ENCODE measurements around the gene TEC. TPM values are rescaled to one million over a fixed set of nuclear protein-coding genes. Genes with fewer than 3 reads are reported as not detected.
A peak's percentile ranks its signal among the peaks of the same experiment; 100 is the strongest.

TEC gene
- total and polyA plus RNA-seq, 9 of the 15 experiments (the other 6 are each of a cell fraction or from before 2014, with no cell fraction given), result 5.3 to 14.7 (median 8.8) TPM

DNA sequence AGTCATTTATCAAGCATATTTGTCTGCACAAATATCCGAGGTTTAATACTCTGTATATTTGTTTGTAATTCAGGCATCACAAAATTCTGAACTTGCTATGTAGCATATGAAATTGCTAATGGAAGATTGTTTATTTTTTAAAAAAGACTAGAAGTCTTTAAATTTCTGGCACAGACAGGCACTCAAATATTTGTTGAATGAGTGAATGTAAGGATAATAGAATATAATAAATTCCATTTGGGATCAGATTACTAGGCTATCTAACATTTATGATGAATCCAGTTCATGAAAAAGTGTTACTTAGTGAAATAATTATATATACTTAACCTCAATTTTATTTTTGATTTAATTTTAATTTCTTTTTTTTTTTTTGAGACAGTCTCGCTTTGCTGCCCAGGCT is 30.4 kb upstream of the TEC start:
- TF ChIP-seq ZNF239 (CRISPR knock-in tag; IDR thresholded peaks at IDR 0.05) (no peak), TCF7 (IDR thresholded peaks at IDR 0.05; ENCODE audit: borderline replicate concordance) (no peak)
- TF ChIP-seq, protein P1, sequence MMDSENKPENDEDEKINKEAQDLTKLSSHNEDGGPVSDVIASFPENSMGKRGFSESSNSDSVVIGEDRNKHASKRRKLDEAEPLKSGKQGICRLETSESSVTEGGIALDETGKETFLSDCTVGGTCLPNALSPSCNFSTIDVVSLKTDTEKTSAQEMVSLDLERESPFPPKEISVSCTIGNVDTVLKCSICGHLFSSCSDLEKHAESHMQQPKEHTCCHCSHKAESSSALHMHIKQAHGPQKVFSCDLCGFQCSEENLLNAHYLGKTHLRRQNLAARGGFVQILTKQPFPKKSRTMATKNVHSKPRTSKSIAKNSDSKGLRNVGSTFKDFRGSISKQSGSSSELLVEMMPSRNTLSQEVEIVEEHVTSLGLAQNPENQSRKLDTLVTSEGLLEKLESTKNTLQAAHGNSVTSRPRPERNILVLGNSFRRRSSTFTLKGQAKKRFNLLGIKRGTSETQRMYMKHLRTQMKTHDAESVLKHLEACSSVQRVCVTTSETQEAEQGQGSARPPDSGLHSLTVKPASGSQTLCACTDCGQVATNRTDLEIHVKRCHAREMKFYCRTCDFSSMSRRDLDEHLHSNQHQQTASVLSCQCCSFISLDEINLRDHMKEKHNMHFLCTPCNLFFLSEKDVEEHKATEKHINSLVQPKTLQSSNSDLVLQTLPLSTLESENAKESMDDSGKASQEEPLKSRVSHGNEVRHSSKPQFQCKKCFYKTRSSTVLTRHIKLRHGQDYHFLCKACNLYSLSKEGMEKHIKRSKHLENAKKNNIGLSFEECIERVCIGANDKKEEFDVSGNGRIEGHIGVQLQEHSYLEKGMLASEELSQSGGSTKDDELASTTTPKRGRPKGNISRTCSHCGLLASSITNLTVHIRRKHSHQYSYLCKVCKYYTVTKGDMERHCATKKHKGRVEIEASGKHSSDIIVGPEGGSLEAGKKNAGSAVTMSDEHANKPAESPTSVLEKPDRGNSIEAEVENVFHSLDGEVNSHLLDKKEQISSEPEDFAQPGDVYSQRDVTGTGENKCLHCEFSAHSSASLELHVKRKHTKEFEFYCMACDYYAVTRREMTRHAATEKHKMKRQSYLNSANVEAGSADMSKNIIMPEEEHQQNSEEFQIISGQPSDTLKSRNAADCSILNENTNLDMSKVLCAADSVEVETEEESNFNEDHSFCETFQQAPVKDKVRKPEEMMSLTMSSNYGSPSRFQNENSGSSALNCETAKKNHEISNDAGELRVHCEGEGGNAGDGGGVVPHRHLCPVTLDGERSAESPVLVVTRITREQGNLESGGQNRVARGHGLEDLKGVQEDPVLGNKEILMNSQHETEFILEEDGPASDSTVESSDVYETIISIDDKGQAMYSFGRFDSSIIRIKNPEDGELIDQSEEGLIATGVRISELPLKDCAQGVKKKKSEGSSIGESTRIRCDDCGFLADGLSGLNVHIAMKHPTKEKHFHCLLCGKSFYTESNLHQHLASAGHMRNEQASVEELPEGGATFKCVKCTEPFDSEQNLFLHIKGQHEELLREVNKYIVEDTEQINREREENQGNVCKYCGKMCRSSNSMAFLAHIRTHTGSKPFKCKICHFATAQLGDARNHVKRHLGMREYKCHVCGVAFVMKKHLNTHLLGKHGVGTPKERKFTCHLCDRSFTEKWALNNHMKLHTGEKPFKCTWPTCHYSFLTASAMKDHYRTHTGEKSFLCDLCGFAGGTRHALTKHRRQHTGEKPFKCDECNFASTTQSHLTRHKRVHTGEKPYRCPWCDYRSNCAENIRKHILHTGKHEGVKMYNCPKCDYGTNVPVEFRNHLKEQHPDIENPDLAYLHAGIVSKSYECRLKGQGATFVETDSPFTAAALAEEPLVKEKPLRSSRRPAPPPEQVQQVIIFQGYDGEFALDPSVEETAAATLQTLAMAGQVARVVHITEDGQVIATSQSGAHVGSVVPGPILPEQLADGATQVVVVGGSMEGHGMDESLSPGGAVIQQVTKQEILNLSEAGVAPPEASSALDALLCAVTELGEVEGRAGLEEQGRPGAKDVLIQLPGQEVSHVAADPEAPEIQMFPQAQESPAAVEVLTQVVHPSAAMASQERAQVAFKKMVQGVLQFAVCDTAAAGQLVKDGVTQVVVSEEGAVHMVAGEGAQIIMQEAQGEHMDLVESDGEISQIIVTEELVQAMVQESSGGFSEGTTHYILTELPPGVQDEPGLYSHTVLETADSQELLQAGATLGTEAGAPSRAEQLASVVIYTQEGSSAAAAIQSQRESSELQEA (IDR thresholded peaks at IDR 0.05; ENCODE audit: low read depth), result no peak
- DNase-seq (ENCODE audit: extremely low read depth in 1 of 4, low spot score in 3 of 4) (no peak), FAIRE-seq (no peak), ATAC-seq (no peak)
- Histone ChIP-seq H3K27me3 (ENCODE audit: control insufficient read depth in 2 of 2, insufficient read depth in 2 of 2, low read length in 2 of 2) (no peaks in the 10 kb centered on the region), H3K4me1 (replicated peaks in 1 of 2; ENCODE audit: control insufficient read depth in 2 of 2, insufficient read depth in 2 of 2, low read length in 2 of 2) (peaks cover 0 to 2% of the 10 kb centered on the region in 2 experiments; a peak in 2 of 5 replicates), H3K27ac (ENCODE audit: extremely low read depth, low read depth, low read length) (no peak overlapping the region), H3K9ac (ENCODE audit: insufficient read depth in 1 of 2, low read depth in 2 of 2, low read length in 2 of 2) (no peak overlapping the region), H3K4me2 (ENCODE audit: insufficient read depth, low read length) (no peak overlapping the region), H3K4me3 (no peak overlapping the region), H3K79me2 (ENCODE audit: control insufficient read depth, insufficient read depth, low read length) (no peaks in the 10 kb centered on the region), H3K36me3 (ENCODE audit: control insufficient read depth, insufficient read depth, low read length) (no peaks in the 10 kb centered on the region), H2AFZ (ENCODE audit: low read depth, low read length) (0 out of 2 replicates have a peak overlapping the region, but pooled peaks have one; percentile 57), H3K9me1 (ENCODE audit: control insufficient read depth, insufficient read depth, low read length) (no peaks in the 10 kb centered on the region), H3K9me3 (replicated peaks; ENCODE audit: control insufficient read depth, insufficient read depth, low read depth, low read length) (no peaks in the 10 kb centered on the region), H4K20me1 (replicated peaks; ENCODE audit: control insufficient read depth, insufficient read depth, low read length) (no peaks in the 10 kb centered on the region)
- in situ Hi-C loops (cut with MboI) (loop anchor here (10.0 kb wide), 1 partner anchor 245 kb away; no protein-coding TSS in a partner anchor), intact Hi-C loops (cut with micrococcal nuclease) (no loop called here)
- BruUV-seq (replicated peaks), result no TSS peak
- WGBS (ENCODE audit: insufficient coverage, low coverage, missing lambda C conversion rate), result 37% methylated on average over 2 of the region's 2 CpGs
- ChIA-PET CTCF (ENCODE audit: low intra/inter-chr PET ratio) (no interaction called here), POLR2A (no interaction called here)

Measured in K562 (cell line).